ENCODE results near the gene FNDC8.
"Not testable (repeated sequence)": the region's sequence is repeated elsewhere in the genome, so short reads cannot be mapped to it uniquely, and the experiment has no call there.

The FNDC8 gene

DNA sequence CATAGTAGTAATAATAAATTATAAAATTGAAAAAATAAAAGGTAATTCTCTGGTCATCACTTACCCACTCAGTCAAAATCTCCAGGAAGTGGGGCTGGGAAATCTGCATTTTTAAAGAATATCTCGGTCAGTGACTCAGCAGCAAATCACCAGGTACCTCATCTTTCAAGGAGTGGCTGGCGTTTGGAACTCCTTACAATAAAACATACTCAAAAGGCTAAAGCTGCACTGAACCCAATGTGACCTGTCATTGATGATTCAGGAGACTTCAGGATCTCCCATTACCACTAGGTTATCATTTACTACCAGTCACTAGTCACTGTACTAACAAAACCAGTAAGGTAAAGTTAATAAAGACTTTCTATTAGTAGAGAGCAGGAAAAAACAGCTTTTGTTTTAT lies 36.4 kb upstream of the FNDC8 start:
- H3K9me3 ChIP-seq (ENCODE audit: control insufficient read depth in 1 of 2, low read length in 2 of 2) = no peaks in the 10 kb centered on the region
- H3K27ac ChIP-seq (ENCODE audit: low read length) = no peak overlapping the region
- H3K27me3 ChIP-seq (ENCODE audit: low read depth, low read length) = no peaks in the 10 kb centered on the region
- H3K4me3 ChIP-seq (ENCODE audit: low read depth in 1 of 2, low read length in 2 of 2) = no peak overlapping the region
- H3K36me3 ChIP-seq (ENCODE audit: control insufficient read depth in 1 of 2, insufficient read depth in 2 of 2, low read length in 2 of 2) = no peaks in the 10 kb centered on the region
- H3K4me1 ChIP-seq (ENCODE audit: control insufficient read depth in 1 of 2, insufficient read depth in 2 of 2, low read length in 2 of 2) = no peaks in the 10 kb centered on the region

DNA sequence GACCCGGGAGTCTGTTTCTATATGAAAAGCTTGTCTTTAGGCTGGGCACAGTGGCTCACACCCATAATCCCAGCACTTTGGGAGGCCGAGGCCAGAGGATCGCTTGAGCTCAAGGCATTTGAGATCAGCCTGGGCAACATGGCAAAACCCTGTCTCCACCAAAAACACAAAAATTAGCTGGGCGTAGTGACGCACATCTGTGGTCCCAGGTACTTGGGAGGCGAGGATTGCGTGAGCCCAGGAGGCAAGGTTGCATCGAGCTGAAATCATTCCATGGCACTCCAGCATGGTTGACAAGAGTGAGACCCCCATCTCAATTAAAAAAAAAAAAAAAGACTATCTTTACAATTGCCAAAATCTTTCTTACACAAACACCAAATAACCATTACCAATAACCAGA lies 35.3 kb upstream of the FNDC8 start:
- no peaks in the 10 kb centered on the region for H3K9me3 ChIP-seq (ENCODE audit: control insufficient read depth in 1 of 2, low read length in 2 of 2)
- H3K4me3 ChIP-seq (ENCODE audit: low read depth in 1 of 2, low read length in 2 of 2) = no peak overlapping the region
- no peaks in the 10 kb centered on the region for H3K27me3 ChIP-seq (ENCODE audit: low read depth, low read length)
- no peaks in the 10 kb centered on the region for H3K36me3 ChIP-seq (ENCODE audit: control insufficient read depth in 1 of 2, insufficient read depth in 2 of 2, low read length in 2 of 2)
- no peaks in the 10 kb centered on the region for H3K4me1 ChIP-seq (ENCODE audit: control insufficient read depth in 1 of 2, insufficient read depth in 2 of 2, low read length in 2 of 2)
- no peak overlapping the region for H3K27ac ChIP-seq (ENCODE audit: low read length)

DNA sequence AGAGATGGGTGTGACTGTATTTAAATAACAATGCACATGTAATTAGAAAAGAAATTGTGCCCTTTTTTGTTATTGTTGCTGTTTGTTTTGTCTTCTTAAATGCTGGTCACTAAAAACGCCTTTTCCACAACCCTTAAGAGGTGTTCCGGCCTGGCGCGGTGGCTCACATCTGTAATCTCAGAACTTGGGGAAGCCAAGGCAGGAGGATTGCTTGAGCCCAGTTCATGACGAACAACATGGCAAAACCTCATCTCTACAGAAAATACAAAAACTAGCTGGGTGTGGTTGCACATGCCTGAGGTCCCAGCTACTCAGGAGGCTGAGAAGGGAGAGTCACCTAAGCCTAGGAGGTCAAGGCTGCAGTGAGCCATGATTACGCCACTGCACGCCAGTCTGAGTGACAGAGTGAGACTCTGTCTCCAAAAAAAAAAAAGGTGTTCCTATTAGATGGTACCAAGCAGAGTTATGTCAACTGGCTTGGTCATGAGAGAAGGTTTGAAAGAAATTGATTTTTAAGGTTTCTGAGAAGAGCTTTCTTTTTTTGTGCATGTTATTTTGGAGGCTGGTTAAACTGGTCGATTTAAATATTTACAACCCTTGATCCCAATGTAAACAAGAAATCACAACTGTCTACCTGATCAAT lies 34.4 kb upstream of the FNDC8 start:
- Histone ChIP-seq H3K4me3 (ENCODE audit: low read depth in 1 of 2, low read length in 2 of 2) (peak overlapping the region in 1 of 2 donors; percentile 95), H3K9me3 (ENCODE audit: control insufficient read depth in 1 of 2, low read length in 2 of 2) (no peaks in the 10 kb centered on the region), H3K4me1 (ENCODE audit: control insufficient read depth in 1 of 2, insufficient read depth in 2 of 2, low read length in 2 of 2) (no peaks in the 10 kb centered on the region), H3K27ac (ENCODE audit: low read length) (peak overlapping the region; percentile 91), H3K27me3 (ENCODE audit: low read depth, low read length) (no peaks in the 10 kb centered on the region), H3K36me3 (ENCODE audit: control insufficient read depth in 1 of 2, insufficient read depth in 2 of 2, low read length in 2 of 2) (no peaks in the 10 kb centered on the region)

DNA sequence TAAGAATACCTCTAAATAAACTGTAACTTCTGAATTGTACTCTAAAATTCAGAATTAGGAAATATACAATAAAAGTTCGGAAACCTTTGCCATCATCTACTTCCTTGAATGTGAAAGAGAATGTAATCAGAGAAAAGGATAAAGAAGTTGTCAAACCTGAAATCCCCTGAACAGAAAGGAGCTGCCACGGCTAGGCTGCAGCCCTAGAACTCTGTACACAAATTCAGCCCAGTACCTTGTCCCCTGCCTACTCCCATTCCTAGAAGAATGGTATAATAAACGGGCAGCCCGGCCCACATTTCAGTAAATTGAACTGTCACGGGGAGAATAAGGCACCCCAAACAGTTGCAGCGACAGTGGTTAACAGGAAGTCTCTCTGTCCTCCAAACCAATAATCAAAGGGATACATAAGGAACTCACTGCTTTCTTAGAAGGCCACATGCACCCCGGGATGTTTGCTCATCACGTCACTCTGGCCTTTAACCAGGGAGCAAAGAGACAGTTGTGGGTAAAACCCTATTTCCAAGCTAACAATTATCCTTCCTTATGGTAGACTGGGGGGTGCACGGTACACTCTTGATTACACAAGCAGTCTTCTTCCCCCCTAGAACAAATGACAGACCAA lies 33.6 kb upstream of the FNDC8 start:
- Histone ChIP-seq H3K27ac (ENCODE audit: low read length) (peak overlapping the region; percentile 91), H3K9me3 (ENCODE audit: control insufficient read depth in 1 of 2, low read length in 2 of 2) (no peaks in the 10 kb centered on the region), H3K27me3 (ENCODE audit: low read depth, low read length) (no peaks in the 10 kb centered on the region), H3K36me3 (ENCODE audit: control insufficient read depth in 1 of 2, insufficient read depth in 2 of 2, low read length in 2 of 2) (no peaks in the 10 kb centered on the region), H3K4me1 (ENCODE audit: control insufficient read depth in 1 of 2, insufficient read depth in 2 of 2, low read length in 2 of 2) (no peaks in the 10 kb centered on the region), H3K4me3 (ENCODE audit: low read depth in 1 of 2, low read length in 2 of 2) (peak overlapping the region; percentile 94 to 95)

DNA sequence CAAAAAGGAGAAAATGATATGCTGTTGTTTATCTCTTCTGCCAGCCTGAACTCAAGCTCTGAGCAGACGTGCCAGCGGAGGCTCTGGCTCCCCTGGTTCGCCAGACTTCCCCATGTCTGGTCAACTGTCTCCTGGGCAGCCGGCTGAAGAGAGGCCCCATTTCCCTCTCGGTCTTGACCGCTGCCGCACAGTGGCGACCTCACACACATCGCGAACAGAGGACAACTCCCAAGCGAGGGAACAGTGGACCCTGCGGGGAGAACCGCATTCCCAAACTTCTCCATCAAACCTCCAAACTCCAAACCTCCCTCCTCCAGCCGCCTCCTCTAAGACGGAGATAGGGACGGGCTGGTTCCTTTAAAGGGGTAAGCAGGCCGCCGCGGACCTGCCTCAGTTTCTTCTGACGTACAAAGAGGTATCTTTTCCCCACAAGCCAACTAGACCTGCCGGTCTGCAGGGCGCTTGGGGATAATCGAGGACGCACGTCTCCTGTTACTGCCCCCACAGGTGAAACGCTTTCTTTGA lies 33.0 kb upstream of the FNDC8 start:
- no peaks in the 10 kb centered on the region for H3K27me3 ChIP-seq (ENCODE audit: low read depth, low read length)
- H3K9me3 ChIP-seq (ENCODE audit: control insufficient read depth in 1 of 2, low read length in 2 of 2) = no peaks in the 10 kb centered on the region
- peak overlapping the region; percentile 94 to 95 for H3K4me3 ChIP-seq (ENCODE audit: low read depth in 1 of 2, low read length in 2 of 2)
- peak overlapping the region; percentile 91 for H3K27ac ChIP-seq (ENCODE audit: low read length)
- no peaks in the 10 kb centered on the region for H3K4me1 ChIP-seq (ENCODE audit: control insufficient read depth in 1 of 2, insufficient read depth in 2 of 2, low read length in 2 of 2)
- no peaks in the 10 kb centered on the region for H3K36me3 ChIP-seq (ENCODE audit: control insufficient read depth in 1 of 2, insufficient read depth in 2 of 2, low read length in 2 of 2)

DNA sequence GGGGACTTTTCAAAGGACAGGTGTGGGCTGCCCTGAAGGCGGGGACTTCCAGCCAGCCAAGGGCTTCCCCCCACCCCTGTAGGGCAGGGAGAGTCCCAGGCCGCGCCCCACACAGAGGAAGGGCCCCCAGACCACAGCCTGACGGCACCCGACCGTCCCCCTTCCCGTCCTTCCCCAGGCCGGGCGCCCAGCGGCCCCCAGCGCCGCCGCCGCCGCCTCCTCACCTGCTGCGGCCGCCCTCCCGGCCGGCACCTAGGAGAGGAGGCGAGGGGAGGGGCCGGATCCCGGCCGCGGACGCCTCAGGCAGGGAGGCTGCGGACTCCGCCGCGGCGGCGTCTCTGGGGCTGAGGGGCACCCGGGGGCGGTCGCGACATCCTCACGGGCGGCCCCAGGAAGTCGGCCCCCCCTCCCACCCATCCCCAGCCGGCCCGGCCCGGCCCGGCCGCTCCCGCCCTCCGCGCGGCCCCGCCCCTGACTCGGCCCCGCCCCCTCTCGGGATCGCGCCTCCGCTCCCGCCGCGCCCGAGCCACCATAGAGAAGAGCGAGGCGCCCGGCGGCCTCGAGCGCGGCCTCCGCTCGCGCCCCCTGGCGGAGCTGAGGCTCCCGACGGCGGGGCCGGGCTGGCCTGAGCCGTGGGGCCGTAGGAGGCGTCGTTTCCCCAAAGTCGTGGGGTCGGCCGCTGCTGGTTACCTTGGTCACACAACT lies 32.4 kb upstream of the FNDC8 start:
- no peaks in the 10 kb centered on the region for H3K4me1 ChIP-seq (ENCODE audit: control insufficient read depth in 1 of 2, insufficient read depth in 2 of 2, low read length in 2 of 2)

DNA sequence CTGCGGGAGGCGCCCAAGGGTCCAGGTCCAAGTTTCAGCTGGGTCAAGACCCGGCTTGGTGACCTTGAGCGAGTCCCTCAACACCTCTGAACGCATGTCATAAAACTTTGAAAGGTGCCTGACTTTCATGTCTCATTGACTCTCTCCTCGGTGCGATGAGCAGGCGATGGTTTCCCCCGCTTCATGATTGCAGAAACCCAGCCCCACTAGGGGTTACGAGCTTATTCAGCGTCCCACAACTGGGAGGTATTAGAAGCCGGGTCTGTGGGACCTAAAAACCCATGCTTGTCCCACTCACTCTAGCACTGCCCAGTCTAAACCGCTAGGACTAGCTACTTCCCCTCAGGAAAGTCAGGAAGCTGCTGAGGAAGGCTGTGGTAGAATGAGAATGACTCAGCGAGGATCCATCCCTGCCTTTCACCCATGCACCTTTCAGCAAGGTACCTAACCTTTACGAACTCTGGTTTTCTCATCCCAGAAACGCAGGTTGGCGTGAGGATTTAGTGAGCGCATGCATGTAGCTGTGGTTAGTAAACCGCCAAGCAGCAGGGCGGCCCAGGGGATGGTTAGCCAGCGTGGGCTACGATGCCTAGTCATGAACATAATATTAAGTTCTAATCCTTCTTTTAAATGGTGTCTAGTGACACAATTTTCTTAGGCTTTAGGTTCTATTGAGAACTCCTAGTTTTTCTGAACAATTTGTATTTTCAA lies 31.7 kb upstream of the FNDC8 start:
- Histone ChIP-seq H3K4me3 (ENCODE audit: low read depth in 1 of 2, low read length in 2 of 2) (peak overlapping the region; percentile 46 to 55), H3K36me3 (ENCODE audit: control insufficient read depth in 1 of 2, insufficient read depth in 2 of 2, low read length in 2 of 2) (no peaks in the 10 kb centered on the region), H3K9me3 (ENCODE audit: control insufficient read depth in 1 of 2, low read length in 2 of 2) (no peaks in the 10 kb centered on the region), H3K4me1 (ENCODE audit: control insufficient read depth in 1 of 2, insufficient read depth in 2 of 2, low read length in 2 of 2) (no peaks in the 10 kb centered on the region), H3K27ac (ENCODE audit: low read length) (peak overlapping the region; percentile 80), H3K27me3 (ENCODE audit: low read depth, low read length) (no peaks in the 10 kb centered on the region)

More for the DNA sequence above, 32.4 kb upstream of the FNDC8 start:
- Histone ChIP-seq H3K27ac (ENCODE audit: low read length) (peak overlapping the region; percentile 91), H3K27me3 (ENCODE audit: low read depth, low read length) (no peaks in the 10 kb centered on the region), H3K36me3 (ENCODE audit: control insufficient read depth in 1 of 2, insufficient read depth in 2 of 2, low read length in 2 of 2) (no peaks in the 10 kb centered on the region), H3K9me3 (ENCODE audit: control insufficient read depth in 1 of 2, low read length in 2 of 2) (no peaks in the 10 kb centered on the region), H3K4me3 (ENCODE audit: low read depth in 1 of 2, low read length in 2 of 2) (peak overlapping the region; percentile 94 to 95)

DNA sequence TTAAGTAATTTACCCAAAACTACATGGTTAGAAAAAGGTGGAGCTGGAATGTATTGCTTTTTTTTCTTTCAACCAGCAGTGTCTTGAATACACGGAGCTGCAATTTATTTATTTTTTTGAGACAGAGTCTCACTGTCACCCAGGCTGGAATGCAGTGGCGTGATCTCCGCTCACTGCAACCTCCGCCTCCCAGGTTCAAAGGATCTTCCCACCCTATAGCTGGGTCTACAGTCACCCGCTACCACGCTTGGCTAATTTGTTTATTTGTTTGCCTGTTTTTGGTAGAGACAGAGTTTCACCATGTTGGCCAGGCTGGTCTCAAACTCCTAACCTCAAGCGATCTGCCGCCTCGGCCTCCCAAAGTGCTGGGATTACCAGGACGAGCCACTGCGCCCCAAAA lies 30.7 kb upstream of the FNDC8 start:
- H3K4me1 ChIP-seq (ENCODE audit: control insufficient read depth in 1 of 2, insufficient read depth in 2 of 2, low read length in 2 of 2); H3K9me3 ChIP-seq (ENCODE audit: control insufficient read depth in 1 of 2, low read length in 2 of 2); H3K36me3 ChIP-seq (ENCODE audit: control insufficient read depth in 1 of 2, insufficient read depth in 2 of 2, low read length in 2 of 2); H3K4me3 ChIP-seq (ENCODE audit: low read depth in 1 of 2, low read length in 2 of 2); H3K27ac ChIP-seq (ENCODE audit: low read length); H3K27me3 ChIP-seq (ENCODE audit: low read depth, low read length): not testable (repeated sequence)

DNA sequence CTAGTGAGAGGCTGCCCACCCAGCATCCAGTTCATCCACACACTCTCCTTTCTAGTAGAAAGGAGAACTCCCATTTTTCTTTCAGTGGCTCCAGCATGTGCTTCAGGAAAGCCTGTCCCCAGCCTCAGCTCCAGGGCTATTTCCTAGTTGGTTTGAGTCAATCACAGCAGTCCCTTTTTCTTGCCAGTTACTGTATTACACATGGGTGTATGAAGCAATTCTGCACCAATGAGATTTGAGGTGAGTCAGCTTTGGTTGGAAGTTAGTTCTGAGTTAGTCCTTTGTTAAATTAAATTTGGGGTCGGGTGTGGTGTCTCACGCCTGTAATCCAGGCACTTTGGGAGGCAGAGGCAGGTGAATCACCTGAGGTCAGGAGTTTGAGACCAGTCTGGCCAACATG lies 26.5 kb upstream of the FNDC8 start:
- no peaks in the 10 kb centered on the region for H3K4me1 ChIP-seq (ENCODE audit: control insufficient read depth in 1 of 2, insufficient read depth in 2 of 2, low read length in 2 of 2)
- H3K27ac ChIP-seq (ENCODE audit: low read length) = no peak overlapping the region

DNA sequence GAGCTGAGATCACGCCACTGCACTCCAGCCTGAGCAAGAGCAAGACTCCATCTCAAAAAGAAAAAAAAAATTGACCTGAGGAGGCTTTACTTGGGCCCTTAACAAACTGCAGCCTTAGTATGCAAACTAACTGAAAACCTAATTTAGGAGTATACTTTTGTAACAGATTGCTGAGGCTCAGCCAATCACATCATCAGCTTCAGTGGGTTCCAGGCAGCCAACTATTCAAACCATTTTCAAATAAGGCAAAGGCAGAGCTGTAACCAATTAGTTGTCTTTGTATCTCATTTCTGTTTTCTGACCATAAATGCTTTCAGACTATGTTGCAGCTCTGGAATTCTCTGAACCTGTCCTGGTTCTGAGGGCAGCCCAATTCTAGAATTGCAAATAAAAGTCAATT lies 25.7 kb upstream of the FNDC8 start:
- Histone ChIP-seq H3K36me3 (ENCODE audit: control insufficient read depth in 1 of 2, insufficient read depth in 2 of 2, low read length in 2 of 2) (peaks cover 10 to 18% of the 10 kb centered on the region in 2 donors), H3K4me1 (ENCODE audit: control insufficient read depth in 1 of 2, insufficient read depth in 2 of 2, low read length in 2 of 2) (no peaks in the 10 kb centered on the region), H3K9me3 (ENCODE audit: control insufficient read depth in 1 of 2, low read length in 2 of 2) (no peaks in the 10 kb centered on the region), H3K27ac (ENCODE audit: low read length) (no peak overlapping the region), H3K4me3 (ENCODE audit: low read depth in 1 of 2, low read length in 2 of 2) (no peak overlapping the region), H3K27me3 (ENCODE audit: low read depth, low read length) (no peaks in the 10 kb centered on the region)

More for the DNA sequence above, 26.5 kb upstream of the FNDC8 start:
- no peaks in the 10 kb centered on the region for H3K9me3 ChIP-seq (ENCODE audit: control insufficient read depth in 1 of 2, low read length in 2 of 2)
- no peak overlapping the region for H3K4me3 ChIP-seq (ENCODE audit: low read depth in 1 of 2, low read length in 2 of 2)
- H3K36me3 ChIP-seq (ENCODE audit: control insufficient read depth in 1 of 2, insufficient read depth in 2 of 2, low read length in 2 of 2) = peaks cover 7 to 9% of the 10 kb centered on the region in 2 donors
- no peaks in the 10 kb centered on the region for H3K27me3 ChIP-seq (ENCODE audit: low read depth, low read length)

DNA sequence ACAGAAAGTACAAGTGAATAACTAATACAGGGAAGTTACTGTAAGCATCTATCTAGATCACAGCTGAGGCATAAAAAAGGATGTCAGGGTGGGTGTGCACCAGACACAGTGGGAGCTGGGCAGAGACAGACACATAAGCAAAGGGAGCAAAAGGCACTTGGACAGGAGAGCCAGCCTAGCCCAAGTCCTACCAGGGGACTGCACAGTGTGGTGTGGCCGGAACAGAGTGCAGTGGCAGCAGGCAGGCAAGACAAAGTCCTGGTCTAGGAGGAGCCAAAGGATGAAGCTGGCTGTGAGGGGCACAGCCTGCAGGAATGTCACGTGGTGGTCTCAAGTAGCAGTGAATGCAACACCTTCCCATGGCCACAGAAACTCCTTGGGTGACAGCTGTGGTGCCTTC lies 23.6 kb upstream of the FNDC8 start:
- Histone ChIP-seq H3K4me1 (ENCODE audit: control insufficient read depth in 1 of 2, insufficient read depth in 2 of 2, low read length in 2 of 2) (no peaks in the 10 kb centered on the region), H3K27ac (ENCODE audit: low read length) (no peak overlapping the region), H3K36me3 (ENCODE audit: control insufficient read depth in 1 of 2, insufficient read depth in 2 of 2, low read length in 2 of 2) (peaks cover 10 to 28% of the 10 kb centered on the region in 2 donors), H3K9me3 (ENCODE audit: control insufficient read depth in 1 of 2, low read length in 2 of 2) (no peaks in the 10 kb centered on the region), H3K4me3 (ENCODE audit: low read depth in 1 of 2, low read length in 2 of 2) (no peak overlapping the region), H3K27me3 (ENCODE audit: low read depth, low read length) (no peaks in the 10 kb centered on the region)

Data from muscle layer of duodenum (tissue), 2 donors.